PC-3 (cell line): ENCODE results near the gene DUS1L.

Experiments used
- CTCF ChIP-seq: fragments of 300-600 bp; sonication (generic); conservative IDR thresholded peaks from 2 replicates; pipeline ENCODE4 v1.5.1; 2017; ENCODE audit warnings: antibody characterized with exemption, low read depth, mild to moderate bottlenecking, low read length
- EZH2 ChIP-seq: fragments of 300-600 bp; sonication (generic); IDR thresholded peaks from one replicate; pipeline ENCODE4 v1.6.1; 2017; ENCODE audit warnings: antibody characterized with exemption, mild to moderate bottlenecking, low read length; ENCODE audit not compliant: unreplicated experiment
- EZH2phosphoT487 ChIP-seq: fragments of 300-600 bp; sonication (generic); IDR thresholded peaks from 2 replicates; pipeline ENCODE4 v1.6.1; 2018; ENCODE audit warnings: mild to moderate bottlenecking, antibody characterized with exemption, low read length, borderline replicate concordance

GRCh38 chr17:82053130-82053529 is 12.5 kb downstream of the DUS1L start:
- no peak for TF ChIP-seq CTCF
- TF ChIP-seq EZH2phosphoT487: no peak
- no peak for TF ChIP-seq EZH2
